Measurements from ENCODE around the gene CWC25. TPM values are rescaled to one million over a fixed set of nuclear protein-coding genes. Genes with fewer than 3 reads are reported as not detected.

The CWC25 gene
- total and polyA plus RNA-seq, 2 of the 13 experiments (the other 11 are each of a cell fraction or from before 2014, with no cell fraction given), result 15.6 to 22.7 TPM

- TF ChIP-seq MXI1 (IDR thresholded peaks at IDR 0.05; ENCODE audit: borderline replicate concordance, low read depth, low read length) (peak; percentile 80; the same call in 2 of the 3 replicates), GPN1 (CRISPR knock-in tag; IDR thresholded peaks at IDR 0.05; ENCODE audit: borderline replicate concordance) (no peak; the same call in 1 of the 2 replicates), MZF1 (CRISPR knock-in tag; IDR thresholded peaks at IDR 0.05; ENCODE audit: borderline replicate concordance) (no peak), ZHX1 (CRISPR knock-in tag; IDR thresholded peaks at IDR 0.05; ENCODE audit: low read depth) (peak; percentile 70; the same call in 1 of the 2 replicates), XBP1 (CRISPR knock-in tag; IDR thresholded peaks at IDR 0.05) (no peak), SMC3 (IDR thresholded peaks at IDR 0.05; ENCODE audit: low read length) (peak; percentile 2; the same call in 1 of the 2 replicates), ZNF24 (IDR thresholded peaks at IDR 0.05) (no peak), RFX1 (IDR thresholded peaks at IDR 0.05) (no peak), NCOA5 (CRISPR knock-in tag; IDR thresholded peaks at IDR 0.05) (no peak), SNAPC2 (CRISPR knock-in tag; IDR thresholded peaks at IDR 0.05) (peak; percentile 62; the same call in 1 of the 2 replicates), NFE2 (CRISPR knock-in tag; IDR thresholded peaks at IDR 0.05) (no peak), FOXA1 (IDR thresholded peaks at IDR 0.05) (no peak), FOXA1 (CRISPR knock-in tag; IDR thresholded peaks at IDR 0.05) (peak; percentile 27; the same call in 1 of the 2 replicates), ZNF569 (CRISPR knock-in tag; IDR thresholded peaks at IDR 0.05; ENCODE audit: borderline replicate concordance) (no peak; the same call in 1 of the 2 replicates), DZIP1 (CRISPR knock-in tag; IDR thresholded peaks at IDR 0.05) (peak; percentile 95), ZNF782 (CRISPR knock-in tag; IDR thresholded peaks at IDR 0.05; ENCODE audit: borderline replicate concordance) (0 out of 2 replicates have a peak, but pooled peaks have one; percentile 72), ZNF225 (CRISPR knock-in tag; IDR thresholded peaks at IDR 0.05) (peak; percentile 95), KAT7 (CRISPR knock-in tag; IDR thresholded peaks at IDR 0.05; ENCODE audit: borderline replicate concordance) (peak; percentile 85), NPAS2 (CRISPR knock-in tag; IDR thresholded peaks at IDR 0.05; ENCODE audit: borderline replicate concordance) (no peak), SNRNP70 (IDR thresholded peaks at IDR 0.05; ENCODE audit: low read depth, low read length) (no peak), ZNF558 (CRISPR knock-in tag; IDR thresholded peaks at IDR 0.05; ENCODE audit: borderline replicate concordance) (peak; percentile 28; the same call in 1 of the 2 replicates), PRPF4 (IDR thresholded peaks at IDR 0.05; ENCODE audit: low read depth, low read length, poor library complexity, severe bottlenecking) (no peak), DDIT3 (CRISPR knock-in tag; IDR thresholded peaks at IDR 0.05) (no peak), ZNF776 (CRISPR knock-in tag; IDR thresholded peaks at IDR 0.05) (peak; percentile 85), ISL2 (CRISPR knock-in tag; IDR thresholded peaks at IDR 0.05) (peak; percentile 73), NFE2L1 (CRISPR knock-in tag; IDR thresholded peaks at IDR 0.05; ENCODE audit: borderline replicate concordance) (peak; percentile 20; the same call in 1 of the 2 replicates), ZNF136 (CRISPR knock-in tag; IDR thresholded peaks at IDR 0.05; ENCODE audit: low read depth) (peak; percentile 82)
Measured at GRCh38 chr17:38869526-38870258, 44.6 kb upstream of the CWC25 start, which contains the start of gene LASP1 (continued).

Measured in HepG2 (cell line).